Skeletal muscle tissue (tissue), 4 donors: ENCODE data around the gene GRHL1. TPM values are rescaled to one million over a fixed set of nuclear protein-coding genes. Genes with fewer than 3 reads are reported as not detected.
A peak's percentile ranks its signal among the peaks of the same experiment; 100 is the strongest.

Experiments used
- H3K27ac ChIP-seq: one replicate; pipeline ENCODE4 v1.7.0; 2013; ENCODE audit warnings: mild to moderate bottlenecking, low read depth, low read length, inconsistent platforms
- H3K27me3 ChIP-seq, 3 donors: one replicate each; pipeline ENCODE4 v1.7.0; 2013; ENCODE audit warnings: low read length in 3 of 3; ENCODE audit not compliant: control insufficient read depth in 3 of 3, insufficient read depth in 3 of 3
- H3K36me3 ChIP-seq, 3 donors: one replicate each; pipeline ENCODE4 v1.7.0; 2013; ENCODE audit warnings: low read length in 3 of 3; ENCODE audit not compliant: control insufficient read depth in 3 of 3, insufficient read depth in 3 of 3
- H3K4me1 ChIP-seq, 3 donors: one replicate each; pipeline ENCODE4 v1.7.0; 2013; ENCODE audit warnings: low read length in 3 of 3, mild to moderate bottlenecking in 3 of 3; ENCODE audit not compliant: control insufficient read depth in 3 of 3, insufficient read depth in 3 of 3
- H3K4me3 ChIP-seq, 3 donors: one replicate each; pipeline ENCODE4 v1.7.0; 2013; ENCODE audit warnings: low read length in 3 of 3
- H3K9ac ChIP-seq, 3 donors: one replicate each; pipeline ENCODE4 v1.7.0; 2013; ENCODE audit warnings: low read length in 3 of 3, mild to moderate bottlenecking in 3 of 3, moderate library complexity in 2 of 3, low read depth in 1 of 3
- H3K9me3 ChIP-seq, 3 donors: one replicate each; pipeline ENCODE4 v1.7.0; 2013; ENCODE audit warnings: low read length in 3 of 3; ENCODE audit not compliant: control insufficient read depth in 3 of 3
- total RNA-seq: library from RNA; depleted of rRNA; stranded (reverse); fragments of >200 nt; gene quantifications from one replicate; pipeline ENCODE4 v1.2.3, GENCODE V29; 2014
- donor health status: Osteomylitis.

Gene GRHL1
- total RNA-seq, 1 donor from 2014 or later, result under 0.01 TPM

- Histone ChIP-seq H3K4me3 (no peak overlapping the region), H3K36me3 (no peaks in the 10 kb centered on the region), H3K27ac (no peak overlapping the region), H3K27me3 (peaks cover 0 to 17% (median 15%) of the 10 kb centered on the region in 3 donors), H3K4me1 (peaks cover 0 to 2% (median 0%) of the 10 kb centered on the region in 3 donors), H3K9ac (no peak overlapping the region), H3K9me3 (no peaks in the 10 kb centered on the region)
These were observed 2.8 kb upstream of the GRHL1 start for GRCh38 chr2:9948721-9949120.

- Histone ChIP-seq H3K9me3 (no peaks in the 10 kb centered on the region), H3K4me1 (peaks cover 0 to 2% (median 0%) of the 10 kb centered on the region in 3 donors), H3K36me3 (no peaks in the 10 kb centered on the region), H3K27ac (no peak overlapping the region), H3K4me3 (no peak overlapping the region), H3K9ac (no peak overlapping the region), H3K27me3 (peaks cover 0 to 14% (median 13%) of the 10 kb centered on the region in 3 donors)
These were observed 2.1 kb upstream of the GRHL1 start for GRCh38 chr2:9949239-9949991.

- no peaks in the 10 kb centered on the region for H3K36me3 ChIP-seq
- H3K27ac ChIP-seq, result no peak overlapping the region
- peak overlapping the region in 1 of 3 donors; percentile 70 for H3K4me3 ChIP-seq
- peaks cover 0 to 8% (median 7%) of the 10 kb centered on the region in 3 donors for H3K27me3 ChIP-seq
- peak overlapping the region in 1 of 3 donors; percentile 69 for H3K9ac ChIP-seq
- H3K9me3 ChIP-seq, result no peaks in the 10 kb centered on the region
- H3K4me1 ChIP-seq, result peaks cover 0 to 2% (median 0%) of the 10 kb centered on the region in 3 donors
These were observed 1.4 kb upstream of the GRHL1 start for GRCh38 chr2:9949992-9950520.

GRCh38 chr2:9950521-9951271, 797 bp upstream of the GRHL1 start:
- Histone ChIP-seq H3K4me3 (peak overlapping the region; percentile 38 to 72 (median 70)), H3K36me3 (no peaks in the 10 kb centered on the region), H3K27ac (no peak overlapping the region), H3K27me3 (peaks cover 0 to 5% (median under 1%) of the 10 kb centered on the region in 3 donors), H3K9me3 (no peaks in the 10 kb centered on the region), H3K4me1 (peaks cover 0 to 5% (median 0%) of the 10 kb centered on the region in 3 donors), H3K9ac (peak overlapping the region in 2 of 3 donors; percentile 69 to 81)

GRCh38 chr2:9951272-9951521, 296 bp upstream of the GRHL1 start:
- peaks cover 0 to 5% (median 0%) of the 10 kb centered on the region in 3 donors for H3K4me1 ChIP-seq
- peaks cover 0 to 4% (median 0%) of the 10 kb centered on the region in 3 donors for H3K27me3 ChIP-seq
- H3K9me3 ChIP-seq, result no peaks in the 10 kb centered on the region
- H3K27ac ChIP-seq, result no peak overlapping the region
- no peaks in the 10 kb centered on the region for H3K36me3 ChIP-seq
- peak overlapping the region in 2 of 3 donors; percentile 69 to 81 for H3K9ac ChIP-seq
- H3K4me3 ChIP-seq, result peak overlapping the region in 2 of 3 donors; percentile 70 to 72

- Histone ChIP-seq H3K36me3 (no peaks in the 10 kb centered on the region), H3K27ac (no peak overlapping the region), H3K9me3 (no peaks in the 10 kb centered on the region), H3K4me1 (peaks cover 0 to 5% (median 0%) of the 10 kb centered on the region in 3 donors), H3K27me3 (no peaks in the 10 kb centered on the region), H3K9ac (peak overlapping the region; percentile 61 to 79 (median 62)), H3K4me3 (peak overlapping the region; percentile 51 to 72 (median 70))
These were observed 819 bp downstream of the GRHL1 start for GRCh38 chr2:9952286-9952737.

GRCh38 chr2:9952856-9953503, 1.5 kb downstream of the GRHL1 start:
- Histone ChIP-seq H3K9me3 (no peaks in the 10 kb centered on the region), H3K27me3 (no peaks in the 10 kb centered on the region), H3K4me1 (peaks cover 0 to 5% (median 0%) of the 10 kb centered on the region in 3 donors), H3K9ac (no peak overlapping the region), H3K4me3 (no peak overlapping the region), H3K36me3 (no peaks in the 10 kb centered on the region), H3K27ac (no peak overlapping the region)

- H3K27ac ChIP-seq, result no peak overlapping the region
- no peak overlapping the region for H3K9ac ChIP-seq
- no peaks in the 10 kb centered on the region for H3K36me3 ChIP-seq
- no peaks in the 10 kb centered on the region for H3K27me3 ChIP-seq
- peaks cover 0 to 5% (median 0%) of the 10 kb centered on the region in 3 donors for H3K4me1 ChIP-seq
- H3K4me3 ChIP-seq, result no peak overlapping the region
- no peaks in the 10 kb centered on the region for H3K9me3 ChIP-seq
These were observed 2.6 kb downstream of the GRHL1 start for GRCh38 chr2:9954136-9954535.

- Histone ChIP-seq H3K4me1 (peaks cover 0 to 2% (median 0%) of the 10 kb centered on the region in 3 donors), H3K27me3 (no peaks in the 10 kb centered on the region), H3K9ac (no peak overlapping the region), H3K36me3 (peaks cover 0 to 5% (median 0%) of the 10 kb centered on the region in 3 donors), H3K27ac (no peak overlapping the region), H3K9me3 (no peaks in the 10 kb centered on the region), H3K4me3 (no peak overlapping the region)
These were observed 6.6 kb downstream of the GRHL1 start for GRCh38 chr2:9958057-9958456.
